Neural cell (in vitro differentiated cells): ENCODE data around the gene IKZF1. TPM values are rescaled to one million over a fixed set of nuclear protein-coding genes. Genes with fewer than 3 reads are reported as not detected.

Experiments
- H2AFZ ChIP-seq: fragments of 200-600, 300-800 bp; sonication (generic), shearing (Covaris generic); 2 replicates; pipeline ENCODE4 v1.6.0; 2014; ENCODE audit warnings: low read depth, mild to moderate bottlenecking, antibody characterized with exemption, low read length, moderate library complexity
- H3F3A ChIP-seq: fragments of 200-600 bp; shearing (Covaris generic); 2 replicates; pipeline ENCODE4 v1.6.1; 2016; ENCODE audit warnings: mild to moderate bottlenecking, moderate library complexity, mixed read lengths, antibody characterized with exemption, low read length; ENCODE audit not compliant: insufficient read depth, poor library complexity, severe bottlenecking
- H3K27ac ChIP-seq: fragments of 200-600, 300-800 bp; sonication (generic), shearing (Covaris generic); 2 replicates; pipeline ENCODE4 v1.5.1; 2014; ENCODE audit warnings: mild to moderate bottlenecking, low read length, moderate library complexity
- H3K27me3 ChIP-seq: fragments of 300-800, 200-600 bp; sonication (generic), shearing (Covaris generic); 2 replicates; pipeline ENCODE4 v1.6.0; 2014; ENCODE audit warnings: mild to moderate bottlenecking, low read depth, low read length, moderate library complexity; ENCODE audit not compliant: insufficient read depth
- H3K36me3 ChIP-seq: fragments of 300-800, 200-600 bp; sonication (generic), shearing (Covaris generic); 2 replicates; pipeline ENCODE4 v1.5.1; 2014; ENCODE audit warnings: mild to moderate bottlenecking, antibody characterized with exemption, low read length, moderate library complexity; ENCODE audit not compliant: insufficient read depth
- H3K4me2 ChIP-seq: fragments of 300-800, 200-600 bp; sonication (generic), shearing (Covaris generic); 2 replicates; pipeline ENCODE4 v1.6.0; 2014; ENCODE audit warnings: mild to moderate bottlenecking, low read length
- H3K4me3 ChIP-seq: fragments of 300-800, 200-600 bp; sonication (generic), shearing (Covaris generic); 2 replicates; pipeline ENCODE4 v1.5.1; 2014; ENCODE audit warnings: mild to moderate bottlenecking, low read length, moderate library complexity
- H3K79me2 ChIP-seq: fragments of 200-600 bp; shearing (Covaris generic); replicated peaks from 2 replicates; pipeline ENCODE4 v1.6.0; 2014; ENCODE audit warnings: mild to moderate bottlenecking, low read length, moderate library complexity; ENCODE audit not compliant: insufficient read depth
- H3K9ac ChIP-seq: fragments of 300-800, 200-600 bp; sonication (generic), shearing (Covaris generic); 2 replicates; pipeline ENCODE4 v1.6.1; 2016; ENCODE audit warnings: mild to moderate bottlenecking, low read length, mixed read lengths
- H3K9me2 ChIP-seq: fragments of 200-600 bp; shearing (Covaris generic); 2 replicates; pipeline ENCODE4 v1.6.1; 2016; ENCODE audit warnings: mild to moderate bottlenecking, low read length, mixed read lengths; ENCODE audit not compliant: insufficient read depth
- H3K9me3 ChIP-seq: fragments of 200-600, 300-800 bp; sonication (generic), shearing (Covaris generic); 2 replicates; pipeline ENCODE4 v1.6.1; 2016; ENCODE audit warnings: mild to moderate bottlenecking, mixed run types, low read length, moderate library complexity, mixed read lengths
- H4K20me1 ChIP-seq: fragments of 200-600 bp; shearing (Covaris generic); 2 replicates; pipeline ENCODE4 v1.6.1; 2016; ENCODE audit warnings: mild to moderate bottlenecking, mixed run types; ENCODE audit not compliant: insufficient read depth
- EP300 ChIP-seq: fragments of 450-650 bp; conservative IDR thresholded peaks from 2 replicates; pipeline ENCODE4 v1.6.1; 2014; ENCODE audit warnings: antibody characterized with exemption, mild to moderate bottlenecking, moderate library complexity; ENCODE audit not compliant: poor library complexity, severe bottlenecking
- EZH2 ChIP-seq: fragments of 200-600, 300-800 bp; shearing (Covaris generic), sonication (generic); IDR thresholded peaks from 2 replicates; pipeline ENCODE4 v1.6.1; 2014; ENCODE audit warnings: antibody characterized with exemption, low read length, borderline replicate concordance, mild to moderate bottlenecking; ENCODE audit not compliant: insufficient read depth, poor library complexity, severe bottlenecking
- MXI1 ChIP-seq: fragments of 450-650 bp; conservative IDR thresholded peaks from 2 replicates; pipeline ENCODE4 v1.6.1; 2014; ENCODE audit warnings: antibody characterized with exemption, mild to moderate bottlenecking; ENCODE audit not compliant: poor library complexity, severe bottlenecking
- POLR2AphosphoS5 ChIP-seq: IDR thresholded peaks from 2 replicates; pipeline ENCODE4 v1.6.1; 2012
- RAD21 ChIP-seq: fragments of 450-650 bp; conservative IDR thresholded peaks from 2 replicates; pipeline ENCODE4 v1.6.1; 2014; ENCODE audit warnings: antibody characterized with exemption, mild to moderate bottlenecking, moderate library complexity
- SMC3 ChIP-seq: fragments of 450-650 bp; conservative IDR thresholded peaks from 2 replicates; pipeline ENCODE4 v1.6.1; 2014; ENCODE audit warnings: antibody characterized with exemption, mild to moderate bottlenecking, moderate library complexity; ENCODE audit not compliant: poor library complexity
- TAF1 ChIP-seq: IDR thresholded peaks from 2 replicates; pipeline ENCODE4 v1.6.1; 2012; ENCODE audit warnings: low read depth
- polyA plus RNA-seq: library from polyadenylated mRNA; depleted of rRNA; stranded (reverse); fragments of >200 nt; gene quantifications from 2 replicates; pipeline ENCODE4 v1.2.3, GENCODE V29; 2014
- TF ChIP-seq, protein P1 (sequence below): fragments of 450-650 bp; IDR thresholded peaks from 2 replicates; pipeline ENCODE4 v1.5.1; 2014; ENCODE audit warnings: antibody characterized with exemption, mild to moderate bottlenecking, moderate library complexity; ENCODE audit not compliant: poor library complexity, severe bottlenecking
- TF ChIP-seq, protein P2 (sequence below): IDR thresholded peaks from 2 replicates; pipeline ENCODE4 v1.6.1; 2012; ENCODE audit warnings: borderline replicate concordance

IKZF1 gene
- polyA plus RNA-seq, 1 donor from 2014 or later, result 0.24 TPM

DNA sequence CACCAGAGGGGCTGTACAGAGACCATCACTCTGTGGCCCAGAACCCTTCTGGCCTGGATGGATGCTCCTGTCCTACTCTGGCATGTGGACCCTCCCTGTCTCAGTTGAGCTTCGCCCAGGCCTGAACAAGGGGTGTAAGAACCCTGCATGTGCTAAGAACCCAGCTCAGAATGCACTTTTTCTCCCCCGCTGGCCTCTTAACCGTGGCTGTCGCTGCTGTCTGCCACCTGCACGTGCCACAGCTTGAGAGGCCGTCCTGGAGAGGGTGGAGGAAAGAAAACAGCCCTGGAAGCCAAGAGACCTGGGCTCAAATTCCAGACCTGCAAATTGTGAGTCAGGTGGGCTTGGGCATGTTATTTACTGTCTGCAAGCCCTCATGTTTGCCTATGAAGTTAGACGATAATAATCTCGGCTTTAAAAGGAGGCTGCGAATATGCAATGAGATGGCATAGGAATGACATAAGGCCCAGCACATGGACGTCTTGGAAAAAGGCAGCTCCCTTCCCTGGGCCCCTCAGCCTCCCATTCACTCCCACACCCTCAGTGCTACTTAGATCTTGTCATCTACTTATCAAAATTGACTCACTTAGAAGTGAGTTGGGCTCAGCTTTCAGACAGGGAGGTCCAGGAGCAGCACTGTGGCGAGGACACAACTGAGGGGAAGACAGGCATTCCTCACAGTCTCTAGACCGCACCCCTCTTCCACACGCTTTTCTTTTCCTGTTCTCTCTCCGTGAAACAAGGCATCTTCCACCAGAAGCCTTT lies 114.2 kb downstream of the IKZF1 start:
- no peak overlapping the region for H2AFZ ChIP-seq
- no peaks in the 10 kb centered on the region for H3K9me2 ChIP-seq
- no peak overlapping the region for H3K27ac ChIP-seq
- no peaks in the 10 kb centered on the region for H3K79me2 ChIP-seq
- no peaks in the 10 kb centered on the region for H3K36me3 ChIP-seq
- no peaks in the 10 kb centered on the region for H4K20me1 ChIP-seq
- H3F3A ChIP-seq, result no peaks in the 10 kb centered on the region
- no peak overlapping the region for H3K4me3 ChIP-seq
- no peaks in the 10 kb centered on the region for H3K27me3 ChIP-seq
- H3K4me2 ChIP-seq, result no peak overlapping the region
- H3K9me3 ChIP-seq, result no peaks in the 10 kb centered on the region
- no peak for TF ChIP-seq EZH2
- TF ChIP-seq SMC3, result no peak
- no peak for TF ChIP-seq POLR2AphosphoS5
- TF ChIP-seq TAF1, result no peak
- TF ChIP-seq MXI1, result no peak
- TF ChIP-seq RAD21, result no peak
- TF ChIP-seq, protein P1, sequence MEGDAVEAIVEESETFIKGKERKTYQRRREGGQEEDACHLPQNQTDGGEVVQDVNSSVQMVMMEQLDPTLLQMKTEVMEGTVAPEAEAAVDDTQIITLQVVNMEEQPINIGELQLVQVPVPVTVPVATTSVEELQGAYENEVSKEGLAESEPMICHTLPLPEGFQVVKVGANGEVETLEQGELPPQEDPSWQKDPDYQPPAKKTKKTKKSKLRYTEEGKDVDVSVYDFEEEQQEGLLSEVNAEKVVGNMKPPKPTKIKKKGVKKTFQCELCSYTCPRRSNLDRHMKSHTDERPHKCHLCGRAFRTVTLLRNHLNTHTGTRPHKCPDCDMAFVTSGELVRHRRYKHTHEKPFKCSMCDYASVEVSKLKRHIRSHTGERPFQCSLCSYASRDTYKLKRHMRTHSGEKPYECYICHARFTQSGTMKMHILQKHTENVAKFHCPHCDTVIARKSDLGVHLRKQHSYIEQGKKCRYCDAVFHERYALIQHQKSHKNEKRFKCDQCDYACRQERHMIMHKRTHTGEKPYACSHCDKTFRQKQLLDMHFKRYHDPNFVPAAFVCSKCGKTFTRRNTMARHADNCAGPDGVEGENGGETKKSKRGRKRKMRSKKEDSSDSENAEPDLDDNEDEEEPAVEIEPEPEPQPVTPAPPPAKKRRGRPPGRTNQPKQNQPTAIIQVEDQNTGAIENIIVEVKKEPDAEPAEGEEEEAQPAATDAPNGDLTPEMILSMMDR, result no peak
- TF ChIP-seq, protein P2, sequence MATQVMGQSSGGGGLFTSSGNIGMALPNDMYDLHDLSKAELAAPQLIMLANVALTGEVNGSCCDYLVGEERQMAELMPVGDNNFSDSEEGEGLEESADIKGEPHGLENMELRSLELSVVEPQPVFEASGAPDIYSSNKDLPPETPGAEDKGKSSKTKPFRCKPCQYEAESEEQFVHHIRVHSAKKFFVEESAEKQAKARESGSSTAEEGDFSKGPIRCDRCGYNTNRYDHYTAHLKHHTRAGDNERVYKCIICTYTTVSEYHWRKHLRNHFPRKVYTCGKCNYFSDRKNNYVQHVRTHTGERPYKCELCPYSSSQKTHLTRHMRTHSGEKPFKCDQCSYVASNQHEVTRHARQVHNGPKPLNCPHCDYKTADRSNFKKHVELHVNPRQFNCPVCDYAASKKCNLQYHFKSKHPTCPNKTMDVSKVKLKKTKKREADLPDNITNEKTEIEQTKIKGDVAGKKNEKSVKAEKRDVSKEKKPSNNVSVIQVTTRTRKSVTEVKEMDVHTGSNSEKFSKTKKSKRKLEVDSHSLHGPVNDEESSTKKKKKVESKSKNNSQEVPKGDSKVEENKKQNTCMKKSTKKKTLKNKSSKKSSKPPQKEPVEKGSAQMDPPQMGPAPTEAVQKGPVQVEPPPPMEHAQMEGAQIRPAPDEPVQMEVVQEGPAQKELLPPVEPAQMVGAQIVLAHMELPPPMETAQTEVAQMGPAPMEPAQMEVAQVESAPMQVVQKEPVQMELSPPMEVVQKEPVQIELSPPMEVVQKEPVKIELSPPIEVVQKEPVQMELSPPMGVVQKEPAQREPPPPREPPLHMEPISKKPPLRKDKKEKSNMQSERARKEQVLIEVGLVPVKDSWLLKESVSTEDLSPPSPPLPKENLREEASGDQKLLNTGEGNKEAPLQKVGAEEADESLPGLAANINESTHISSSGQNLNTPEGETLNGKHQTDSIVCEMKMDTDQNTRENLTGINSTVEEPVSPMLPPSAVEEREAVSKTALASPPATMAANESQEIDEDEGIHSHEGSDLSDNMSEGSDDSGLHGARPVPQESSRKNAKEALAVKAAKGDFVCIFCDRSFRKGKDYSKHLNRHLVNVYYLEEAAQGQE, result no peak
- no peak for TF ChIP-seq EP300
- no peak overlapping the region for H3K9ac ChIP-seq

DNA sequence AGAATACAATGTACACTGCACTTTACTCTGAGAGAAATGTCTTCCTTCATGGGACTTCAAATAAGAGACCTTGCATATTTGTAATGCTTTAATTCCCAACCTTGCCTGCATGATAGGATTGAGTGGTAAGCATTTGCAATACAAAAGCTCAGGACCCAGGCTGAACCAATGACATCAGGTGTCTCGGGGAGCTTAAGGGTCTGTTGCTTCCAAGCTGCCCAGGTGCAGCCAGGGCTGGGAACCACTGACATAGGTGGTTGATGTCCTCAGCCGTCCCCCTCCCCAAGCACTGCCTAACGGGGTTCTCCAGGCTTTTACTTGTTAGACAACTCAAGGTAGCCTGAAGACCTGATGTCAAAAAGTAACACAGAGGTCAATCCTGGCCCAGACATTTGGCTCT lies 116.5 kb downstream of the IKZF1 start:
- no peaks in the 10 kb centered on the region for H3K9me2 ChIP-seq
- no peaks in the 10 kb centered on the region for H3F3A ChIP-seq
- no peak overlapping the region for H2AFZ ChIP-seq
- H3K9me3 ChIP-seq, result no peaks in the 10 kb centered on the region
- TF ChIP-seq TAF1, result no peak
- TF ChIP-seq, protein P2, result no peak
- no peak for TF ChIP-seq MXI1
- no peak for TF ChIP-seq POLR2AphosphoS5
- H3K36me3 ChIP-seq, result no peaks in the 10 kb centered on the region
- H3K27me3 ChIP-seq, result no peaks in the 10 kb centered on the region
- no peak overlapping the region for H3K4me3 ChIP-seq
- no peaks in the 10 kb centered on the region for H4K20me1 ChIP-seq
- no peak overlapping the region for H3K9ac ChIP-seq
- H3K27ac ChIP-seq, result no peak overlapping the region
- H3K4me2 ChIP-seq, result no peak overlapping the region
- H3K79me2 ChIP-seq, result no peaks in the 10 kb centered on the region
